Glomerular visceral epithelial cell (primary cell): ENCODE data around the gene TEAD4.

Experiments
- DNase-seq: peaks from one replicate; pipeline ENCODE4 v3.0.0-alpha.2; 2016; ENCODE audit errors: extremely low spot score

TEAD4 gene

GRCh38 chr12:3081886-3082285 is 122.7 kb downstream of the TEAD4 start:
- DNase-seq: no peak

- DNase-seq: no peak
Observed at GRCh38 chr12:3083241-3083920, 124.2 kb downstream of the TEAD4 start.

GRCh38 chr12:3083921-3084347 is 124.7 kb downstream of the TEAD4 start:
- DNase-seq: no peak

- DNase-seq: no peak
Observed at GRCh38 chr12:3084742-3085141, 125.5 kb downstream of the TEAD4 start.

GRCh38 chr12:3085341-3086139 is 126.3 kb downstream of the TEAD4 start:
- peak; percentile 41 for DNase-seq

- no peak for DNase-seq
Observed at GRCh38 chr12:3086211-3086610, 127.0 kb downstream of the TEAD4 start.

GRCh38 chr12:3086729-3087323 is 127.6 kb downstream of the TEAD4 start:
- no peak for DNase-seq

- no peak for DNase-seq
Observed at GRCh38 chr12:3087758-3088650, 128.8 kb downstream of the TEAD4 start.

GRCh38 chr12:3089588-3089987 is 130.4 kb downstream of the TEAD4 start:
- DNase-seq: no peak
